DND-41 (cell line): ENCODE measurements around the gene TMEM114.

Source experiments
- ATAC-seq: fragments of 200-7000 bp; cut with Tn5 transposase; 3 replicates; pipeline ENCODE4 v1.9.1; 2021; ENCODE audit warnings: low read depth; ENCODE audit not compliant: insufficient read depth
- DNase-seq: peaks from one replicate; pipeline ENCODE4 v3.0.0-alpha.2; 2020
- H2AFZ ChIP-seq: 2 replicates; pipeline ENCODE4 v1.6.0; 2012; ENCODE audit warnings: low read depth, low read length
- H3K27ac ChIP-seq: 2 replicates; pipeline ENCODE4 v1.5.1; 2012; ENCODE audit warnings: low read length, inconsistent platforms
- H3K27me3 ChIP-seq: fragments of 200-600 bp; sonication (generic); 2 replicates; pipeline ENCODE4 v1.6.0; 2012; ENCODE audit warnings: low read length, mild to moderate bottlenecking, inconsistent platforms; ENCODE audit not compliant: insufficient read depth, poor library complexity
- H3K36me3 ChIP-seq: 2 replicates; pipeline ENCODE4 v1.5.1; 2012; ENCODE audit warnings: low read length, inconsistent platforms; ENCODE audit not compliant: insufficient read depth
- H3K4me1 ChIP-seq: 2 replicates; pipeline ENCODE4 v1.5.1; 2012; ENCODE audit warnings: mild to moderate bottlenecking, low read length; ENCODE audit not compliant: insufficient read depth
- H3K4me2 ChIP-seq: 2 replicates; pipeline ENCODE4 v1.6.0; 2012; ENCODE audit warnings: mild to moderate bottlenecking, moderate library complexity, low read length, inconsistent platforms; ENCODE audit not compliant: insufficient read depth
- H3K4me3 ChIP-seq, 2 experiments: fragments of 200-600 bp in 1 of 2; shearing (Covaris generic) in 1 of 2; 2 replicates each; pipeline ENCODE4 v1.5.1; 2012 to 2016; ENCODE audit warnings: inconsistent platforms in 2 of 2, low read length in 2 of 2, mild to moderate bottlenecking in 2 of 2, low read depth in 1 of 2, moderate library complexity in 1 of 2
- H3K79me2 ChIP-seq: 2 replicates; pipeline ENCODE4 v1.6.0; 2012; ENCODE audit warnings: low read length, inconsistent platforms; ENCODE audit not compliant: insufficient read depth
- H3K9ac ChIP-seq: 2 replicates; pipeline ENCODE4 v1.6.0; 2012; ENCODE audit warnings: low read depth, mild to moderate bottlenecking, inconsistent platforms, low read length, moderate library complexity
- H3K9me3 ChIP-seq: 2 replicates; pipeline ENCODE4 v1.5.1; 2012; ENCODE audit warnings: low read length, moderate library complexity, mild to moderate bottlenecking, inconsistent platforms; ENCODE audit not compliant: insufficient read depth, severe bottlenecking
- H4K20me1 ChIP-seq: 2 replicates; pipeline ENCODE4 v1.6.0; 2012; ENCODE audit warnings: low read length; ENCODE audit not compliant: insufficient read depth
- EZH2 ChIP-seq: IDR thresholded peaks from 3 replicates; pipeline ENCODE4 v1.6.1; 2012; ENCODE audit warnings: borderline replicate concordance, low read depth, mild to moderate bottlenecking, moderate library complexity, low read length, inconsistent platforms; ENCODE audit not compliant: severe bottlenecking
- TF ChIP-seq, protein P1 (sequence below): IDR thresholded peaks from 2 replicates; pipeline ENCODE4 v1.5.1; 2012; ENCODE audit warnings: borderline replicate concordance, low read length, moderate library complexity, mild to moderate bottlenecking; ENCODE audit not compliant: poor library complexity, severe bottlenecking; ENCODE audit errors: extremely low read depth

The TMEM114 gene

DNA sequence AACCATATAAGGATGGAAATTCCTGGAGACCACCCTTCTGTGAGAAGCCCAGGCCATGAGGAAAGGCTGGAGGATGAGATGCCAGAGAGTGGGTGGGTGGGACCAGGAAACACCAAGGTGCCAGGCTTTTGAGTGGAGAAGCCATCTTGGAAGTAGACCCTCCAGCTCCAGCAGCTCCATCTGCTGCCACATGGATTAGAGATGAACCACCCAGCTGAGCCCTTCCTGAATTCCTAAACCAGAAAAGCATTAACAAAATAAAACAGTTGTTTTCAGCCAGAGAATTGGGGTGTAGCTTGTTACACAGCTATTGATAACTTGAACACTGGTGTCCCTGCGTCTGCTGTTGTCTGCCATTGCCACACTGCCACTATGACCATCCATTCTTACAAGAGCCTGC, 6.3 kb upstream of the TMEM114 start:
- Histone ChIP-seq H3K4me2 (no peak overlapping the region), H3K27me3 (no peaks in the 10 kb centered on the region), H3K4me1 (no peaks in the 10 kb centered on the region), H3K9ac (no peak overlapping the region), H2AFZ (no peak overlapping the region), H3K9me3 (no peaks in the 10 kb centered on the region), H3K79me2 (no peaks in the 10 kb centered on the region), H4K20me1 (no peaks in the 10 kb centered on the region), H3K36me3 (no peaks in the 10 kb centered on the region), H3K4me3 (no peak overlapping the region), H3K27ac (no peak overlapping the region)
- DNase-seq: no peak
- no peak for ATAC-seq
- TF ChIP-seq, protein P1, sequence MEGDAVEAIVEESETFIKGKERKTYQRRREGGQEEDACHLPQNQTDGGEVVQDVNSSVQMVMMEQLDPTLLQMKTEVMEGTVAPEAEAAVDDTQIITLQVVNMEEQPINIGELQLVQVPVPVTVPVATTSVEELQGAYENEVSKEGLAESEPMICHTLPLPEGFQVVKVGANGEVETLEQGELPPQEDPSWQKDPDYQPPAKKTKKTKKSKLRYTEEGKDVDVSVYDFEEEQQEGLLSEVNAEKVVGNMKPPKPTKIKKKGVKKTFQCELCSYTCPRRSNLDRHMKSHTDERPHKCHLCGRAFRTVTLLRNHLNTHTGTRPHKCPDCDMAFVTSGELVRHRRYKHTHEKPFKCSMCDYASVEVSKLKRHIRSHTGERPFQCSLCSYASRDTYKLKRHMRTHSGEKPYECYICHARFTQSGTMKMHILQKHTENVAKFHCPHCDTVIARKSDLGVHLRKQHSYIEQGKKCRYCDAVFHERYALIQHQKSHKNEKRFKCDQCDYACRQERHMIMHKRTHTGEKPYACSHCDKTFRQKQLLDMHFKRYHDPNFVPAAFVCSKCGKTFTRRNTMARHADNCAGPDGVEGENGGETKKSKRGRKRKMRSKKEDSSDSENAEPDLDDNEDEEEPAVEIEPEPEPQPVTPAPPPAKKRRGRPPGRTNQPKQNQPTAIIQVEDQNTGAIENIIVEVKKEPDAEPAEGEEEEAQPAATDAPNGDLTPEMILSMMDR: no peak
- TF ChIP-seq EZH2: no peak

DNA sequence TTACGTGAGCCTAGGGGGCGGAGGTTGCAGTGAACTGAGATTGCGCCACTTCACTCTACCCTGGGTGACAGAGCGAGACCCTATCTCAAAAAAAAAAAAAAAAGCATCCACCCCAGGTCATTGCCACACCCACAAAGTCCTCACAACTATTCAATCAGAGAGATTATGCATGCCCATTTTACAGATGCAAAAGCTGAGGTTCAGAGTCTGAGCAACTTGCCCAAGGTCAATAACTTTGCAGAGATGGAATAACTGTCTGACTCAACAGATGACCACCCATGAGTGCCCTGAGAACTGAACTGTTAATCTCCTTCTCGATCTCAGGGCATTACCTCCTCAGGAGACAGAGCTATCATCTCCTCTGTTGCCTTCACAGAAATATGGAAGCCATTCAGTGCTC, 5.5 kb upstream of the TMEM114 start:
- no peak for ATAC-seq
- H3K36me3 ChIP-seq: no peaks in the 10 kb centered on the region
- TF ChIP-seq, protein P1: no peak
- no peak for TF ChIP-seq EZH2
- no peaks in the 10 kb centered on the region for H3K27me3 ChIP-seq
- no peaks in the 10 kb centered on the region for H3K9me3 ChIP-seq
- DNase-seq: no peak
- no peaks in the 10 kb centered on the region for H4K20me1 ChIP-seq
- no peak overlapping the region for H2AFZ ChIP-seq
- no peaks in the 10 kb centered on the region for H3K79me2 ChIP-seq
- H3K27ac ChIP-seq: no peak overlapping the region
- no peak overlapping the region for H3K9ac ChIP-seq
- no peak overlapping the region for H3K4me2 ChIP-seq
- H3K4me1 ChIP-seq: no peaks in the 10 kb centered on the region
- H3K4me3 ChIP-seq: no peak overlapping the region

DNA sequence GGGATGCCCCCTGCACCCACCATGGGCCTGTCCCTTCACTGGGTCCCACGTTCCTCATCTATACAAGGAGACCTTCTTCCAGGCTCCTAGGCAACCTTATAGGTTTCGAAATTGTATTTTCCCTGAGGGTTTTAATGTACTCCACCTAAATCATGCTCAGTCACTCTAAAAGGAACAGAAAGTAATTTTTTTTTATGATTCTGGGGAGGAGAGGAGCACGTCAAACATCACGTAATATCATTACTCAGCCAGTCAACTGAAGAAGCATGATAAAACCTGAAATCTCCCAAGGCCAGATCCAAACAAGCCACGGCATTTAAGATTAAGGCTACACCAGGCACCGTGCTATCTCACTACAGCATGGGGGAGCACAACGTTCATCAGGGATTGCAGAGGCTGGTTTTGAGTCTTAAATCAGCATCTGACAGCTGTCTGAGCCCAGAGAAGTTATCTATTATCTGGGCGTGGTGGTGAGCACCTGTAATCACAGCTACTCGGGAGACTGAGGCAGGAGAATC, 3.9 kb upstream of the TMEM114 start:
- Histone ChIP-seq H3K4me3 (no peak overlapping the region), H3K79me2 (no peaks in the 10 kb centered on the region), H3K27me3 (no peaks in the 10 kb centered on the region), H3K27ac (no peak overlapping the region), H3K9me3 (no peaks in the 10 kb centered on the region), H2AFZ (no peak overlapping the region), H4K20me1 (no peaks in the 10 kb centered on the region), H3K4me1 (no peaks in the 10 kb centered on the region), H3K9ac (no peak overlapping the region), H3K36me3 (no peaks in the 10 kb centered on the region), H3K4me2 (no peak overlapping the region)
- DNase-seq: no peak
- ATAC-seq: no peak
- TF ChIP-seq EZH2: no peak
- TF ChIP-seq, protein P1: no peak

DNA sequence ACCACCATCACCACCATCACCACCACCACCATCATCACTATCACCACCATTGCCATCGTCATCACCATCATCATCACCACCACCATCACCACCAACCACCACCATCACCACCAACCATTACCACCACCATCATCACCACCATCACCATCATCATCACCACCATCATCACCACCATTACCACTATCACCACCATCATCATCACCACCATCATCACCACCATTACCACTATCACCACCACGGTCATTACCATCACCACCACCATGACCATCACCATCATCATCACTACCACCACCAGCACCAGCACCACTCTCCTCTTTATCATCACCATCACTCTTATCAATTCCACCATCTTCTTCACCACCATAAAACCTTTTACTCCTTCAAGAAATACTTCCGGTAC, 1.1 kb upstream of the TMEM114 start:
- Histone ChIP-seq H3K9ac (no peak overlapping the region), H4K20me1 (no peaks in the 10 kb centered on the region), H3K4me1 (no peaks in the 10 kb centered on the region), H3K9me3 (no peaks in the 10 kb centered on the region), H3K27me3 (no peaks in the 10 kb centered on the region), H3K4me2 (no peak overlapping the region), H3K4me3 (no peak overlapping the region), H3K79me2 (no peaks in the 10 kb centered on the region), H2AFZ (no peak overlapping the region), H3K36me3 (no peaks in the 10 kb centered on the region), H3K27ac (no peak overlapping the region)
- no peak for TF ChIP-seq EZH2
- TF ChIP-seq, protein P1: no peak
- DNase-seq (no peak), ATAC-seq (no peak)
